OCI-LY7 (cell line): ENCODE measurements around the gene TEPSIN. TPM values are rescaled to one million over a fixed set of nuclear protein-coding genes. Genes with fewer than 3 reads are reported as not detected.

Source experiments
- BruUV-seq: library from RNA; stranded (reverse); fragments of 400-500 nt; replicated peaks from 2 replicates; lab custom pipeline; 2021; lab: Mats Ljungman, UMichigan
- CTCF ChIA-PET: fragments of 300-600 bp; sonication (Branson Sonifier 250); formaldehyde crosslinking; loops from one replicate; lab custom pipeline; 2022; ENCODE audit warnings: antibody characterized with exemption; ENCODE audit not compliant: unreplicated experiment; lab: Charles Lee
- POLR2A ChIA-PET: fragments of 300-600 bp; sonication (Branson Sonifier 250); formaldehyde crosslinking; loops from one replicate; lab custom pipeline; 2022; ENCODE audit warnings: antibody characterized with exemption; lab: Charles Lee
- DNase-seq: peaks from one replicate; pipeline ENCODE4 v3.0.0-alpha.2; 2015; ENCODE audit warnings: low spot score
- H2AFZ ChIP-seq: fragments of 200-600 bp; sonication (generic), shearing (Covaris generic); 2 replicates; pipeline ENCODE4 v1.6.1; 2014; ENCODE audit warnings: mild to moderate bottlenecking, antibody characterized with exemption, low read length, moderate library complexity
- H3K27ac ChIP-seq: fragments of 200-600 bp; sonication (generic); 2 replicates; pipeline ENCODE4 v1.5.1; 2014; ENCODE audit warnings: mixed run types, low read depth, mild to moderate bottlenecking, moderate library complexity, low read length, inconsistent platforms; ENCODE audit not compliant: poor library complexity, severe bottlenecking
- H3K36me3 ChIP-seq: fragments of 200-600 bp; sonication (generic); 2 replicates; pipeline ENCODE4 v1.6.1; 2014; ENCODE audit warnings: mild to moderate bottlenecking, antibody characterized with exemption, low read length, moderate library complexity, mixed read lengths; ENCODE audit not compliant: insufficient read depth
- H3K4me1 ChIP-seq: fragments of 200-600 bp; sonication (generic); 2 replicates; pipeline ENCODE4 v1.5.1; 2014; ENCODE audit warnings: mild to moderate bottlenecking, low read length; ENCODE audit not compliant: insufficient read depth, poor library complexity, severe bottlenecking
- H3K4me2 ChIP-seq: fragments of 200-600 bp; sonication (generic); 2 replicates; pipeline ENCODE4 v1.6.1; 2014; ENCODE audit warnings: mild to moderate bottlenecking, low read length
- H3K4me3 ChIP-seq: fragments of 200-600 bp; sonication (generic); 2 replicates; pipeline ENCODE4 v1.5.1; 2014; ENCODE audit warnings: mild to moderate bottlenecking, low read depth, low read length; ENCODE audit not compliant: poor library complexity, severe bottlenecking
- H3K79me2 ChIP-seq: fragments of 200-600 bp; sonication (generic); 2 replicates; pipeline ENCODE4 v1.6.1; 2016; ENCODE audit warnings: low read depth, mild to moderate bottlenecking, low read length, moderate library complexity, mixed read lengths; ENCODE audit not compliant: insufficient read depth
- H3K9me2 ChIP-seq: fragments of 200-600 bp; sonication (generic); 2 replicates; pipeline ENCODE4 v1.6.1; 2016; ENCODE audit warnings: mild to moderate bottlenecking, low read length, mixed read lengths; ENCODE audit not compliant: insufficient read depth
- H3K9me3 ChIP-seq: fragments of 200-600 bp; sonication (generic); 2 replicates; pipeline ENCODE4 v1.6.1; 2014; ENCODE audit warnings: mild to moderate bottlenecking, mixed run types, low read length, mixed read lengths
- H4K20me1 ChIP-seq: fragments of 200-600 bp; sonication (generic); 2 replicates; pipeline ENCODE4 v1.6.1; 2014; ENCODE audit warnings: mild to moderate bottlenecking, antibody characterized with exemption, low read length, moderate library complexity, mixed read lengths; ENCODE audit not compliant: insufficient read depth
- EZH2phosphoT487 ChIP-seq: fragments of 200-600 bp; sonication (generic); IDR thresholded peaks from 2 replicates; pipeline ENCODE4 v1.6.1; 2018; ENCODE audit warnings: low read depth, borderline replicate concordance, mild to moderate bottlenecking, mixed run types, antibody characterized with exemption, low read length, moderate library complexity, mixed read lengths
- intact Hi-C: fragments of 100-400 bp; cut with micrococcal nuclease; formaldehyde crosslinking; loops from one replicate; pipeline ENCODE4 v1.10.0; 2022; ENCODE audit not compliant: unreplicated experiment
- total RNA-seq, 2 experiments: library from RNA; depleted of rRNA in 1 of 2; stranded (reverse); fragments of >200 nt in 1 of 2; shearing (Covaris generic) in 1 of 2; gene quantifications; 2 replicates each; pipeline ENCODE4 v1.2.3, GENCODE V29; 2014 to 2022
- TF ChIP-seq, protein P1 (sequence below): fragments of 200-600 bp; sonication (generic); conservative IDR thresholded peaks from 2 replicates; pipeline ENCODE4 v1.5.1; 2014; ENCODE audit warnings: mild to moderate bottlenecking, antibody characterized with exemption, low read length, moderate library complexity, mixed read lengths

TEPSIN gene
- total RNA-seq, 2 experiments from 2014 or later, result 46.4 to 75.3 TPM

DNA sequence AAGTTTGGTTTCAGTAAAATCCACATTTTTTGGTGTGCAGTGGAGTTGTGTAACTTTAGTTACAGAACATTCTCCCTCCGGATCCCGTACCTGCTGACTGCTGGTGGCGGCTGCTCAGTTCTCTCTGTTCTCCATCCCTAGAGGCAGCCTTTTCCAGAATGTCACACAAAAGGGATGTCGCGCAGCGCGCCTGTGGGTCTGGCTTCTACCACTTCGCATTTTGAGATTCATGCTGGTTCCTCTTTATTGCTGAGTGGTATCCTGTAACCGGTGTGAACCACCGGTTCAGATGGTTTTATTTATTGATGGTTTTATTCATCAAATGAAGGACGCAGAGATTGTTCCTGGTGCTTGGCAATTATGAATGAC lies 15.1 kb downstream of the TEPSIN start:
- Histone ChIP-seq H3K9me3 (no peaks in the 10 kb centered on the region), H3K36me3 (no peaks in the 10 kb centered on the region), H3K27ac (no peak overlapping the region), H3K79me2 (no peaks in the 10 kb centered on the region), H3K9me2 (no peaks in the 10 kb centered on the region), H4K20me1 (no peaks in the 10 kb centered on the region), H3K4me1 (peaks cover 36% of the 10 kb centered on the region), H2AFZ (peak overlapping the region; percentile 77), H3K4me2 (peak overlapping the region; percentile 60), H3K4me3 (peak overlapping the region; percentile 46)
- POLR2A ChIA-PET, result no interaction called here
- CTCF ChIA-PET, result no interaction called here
- no TSS peak for BruUV-seq
- intact Hi-C loops, result loop anchor here (1.0 kb wide), 2 partner anchors 16 kb away; partner anchors contain the start of genes NDUFAF8 and TEPSIN
- TF ChIP-seq EZH2phosphoT487, result no peak
- TF ChIP-seq, protein P1, sequence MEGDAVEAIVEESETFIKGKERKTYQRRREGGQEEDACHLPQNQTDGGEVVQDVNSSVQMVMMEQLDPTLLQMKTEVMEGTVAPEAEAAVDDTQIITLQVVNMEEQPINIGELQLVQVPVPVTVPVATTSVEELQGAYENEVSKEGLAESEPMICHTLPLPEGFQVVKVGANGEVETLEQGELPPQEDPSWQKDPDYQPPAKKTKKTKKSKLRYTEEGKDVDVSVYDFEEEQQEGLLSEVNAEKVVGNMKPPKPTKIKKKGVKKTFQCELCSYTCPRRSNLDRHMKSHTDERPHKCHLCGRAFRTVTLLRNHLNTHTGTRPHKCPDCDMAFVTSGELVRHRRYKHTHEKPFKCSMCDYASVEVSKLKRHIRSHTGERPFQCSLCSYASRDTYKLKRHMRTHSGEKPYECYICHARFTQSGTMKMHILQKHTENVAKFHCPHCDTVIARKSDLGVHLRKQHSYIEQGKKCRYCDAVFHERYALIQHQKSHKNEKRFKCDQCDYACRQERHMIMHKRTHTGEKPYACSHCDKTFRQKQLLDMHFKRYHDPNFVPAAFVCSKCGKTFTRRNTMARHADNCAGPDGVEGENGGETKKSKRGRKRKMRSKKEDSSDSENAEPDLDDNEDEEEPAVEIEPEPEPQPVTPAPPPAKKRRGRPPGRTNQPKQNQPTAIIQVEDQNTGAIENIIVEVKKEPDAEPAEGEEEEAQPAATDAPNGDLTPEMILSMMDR, result no peak
- DNase-seq, result no peak

DNA sequence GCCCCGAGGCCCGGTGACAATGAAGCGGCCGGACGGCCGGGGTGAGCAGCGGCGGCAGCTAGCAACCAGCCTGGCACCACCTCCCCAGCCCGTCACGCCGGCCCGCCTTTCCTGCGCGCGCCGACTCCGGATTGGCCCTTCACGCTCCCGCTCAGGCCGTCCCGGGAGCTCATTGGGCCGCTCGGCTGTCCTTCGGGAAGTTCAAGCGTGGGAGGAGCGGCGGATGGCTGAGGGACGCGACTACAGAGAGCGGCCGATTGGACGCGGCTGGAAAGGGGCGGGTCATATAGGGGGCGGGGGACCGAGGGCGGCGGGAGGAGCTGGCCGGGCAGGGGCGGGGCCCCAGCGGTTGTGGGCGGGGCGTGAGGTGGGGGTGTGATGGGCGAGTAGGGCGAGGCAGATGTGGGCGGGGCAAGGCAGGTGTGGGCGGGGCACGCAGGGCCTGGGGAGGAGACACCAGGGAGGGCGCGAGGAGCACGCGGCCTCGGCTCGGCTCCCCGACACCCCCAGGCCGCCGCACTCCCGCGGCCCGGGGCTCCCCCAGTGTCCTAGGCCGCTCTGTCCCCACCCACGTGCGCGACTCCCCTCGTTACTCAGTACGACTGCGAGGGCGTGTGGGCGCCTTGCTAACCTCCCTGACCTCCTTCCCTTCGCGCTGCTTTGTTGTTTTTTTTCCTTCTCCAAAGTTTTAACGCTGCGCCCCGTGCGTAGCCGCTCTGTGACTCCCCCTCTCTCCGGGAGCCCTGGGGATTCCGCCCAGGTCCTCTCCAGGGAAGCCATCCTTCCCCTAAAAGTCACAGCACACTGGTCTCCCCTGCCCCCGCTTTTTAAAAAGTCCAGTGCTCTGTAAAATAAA lies 15.7 kb downstream of the TEPSIN start, which contains the start of gene CEP131:
CEP131 (minus strand) TSS at position 60 of the 856 bp plus-strand sequence. CDS start 2,909 bp downstream, outside the sequence.
- TF ChIP-seq, protein P1, result no peak
- Histone ChIP-seq H3K79me2 (no peaks in the 10 kb centered on the region), H3K9me2 (no peaks in the 10 kb centered on the region), H3K27ac (no peak within 1 kb of the TSS), H3K4me3 (peak within 1 kb of the TSS; percentile 79), H2AFZ (peak within 1 kb of the TSS; percentile 77), H3K36me3 (no peaks in the 10 kb centered on the region), H3K4me1 (peaks cover 30% of the 10 kb centered on the region), H4K20me1 (no peaks in the 10 kb centered on the region), H3K4me2 (peak within 1 kb of the TSS; percentile 73), H3K9me3 (no peaks in the 10 kb centered on the region)
- CTCF ChIA-PET, result interaction anchor here (0.6 to 0.7 kb wide), 2 partner anchors 690 to 1230 kb away, joined by 3 to 13 read pairs; no protein-coding TSS in a partner anchor
- POLR2A ChIA-PET, result interaction anchor here (0.5 to 1.3 kb wide), 9 partner anchors 16 to 415 kb away, joined by 3 to 12 read pairs (median 4); partner anchors contain the start of genes BAHCC1, NDUFAF8 and TEPSIN
- DNase-seq, result peak; percentile 100
- no TSS peak for BruUV-seq
- intact Hi-C loops, result loop anchor here (1.0 kb wide), 2 partner anchors 16 kb away; partner anchors contain the start of genes NDUFAF8 and TEPSIN
